CD4-positive, alpha-beta T cell (primary cell): ENCODE results near the gene FAM135A. TPM values are rescaled to one million over a fixed set of nuclear protein-coding genes. Genes with fewer than 3 reads are reported as not detected.

Source experiments
- ATAC-seq: fragments of 200-7000 bp; cut with Tn5 transposase; one replicate; pipeline ENCODE4 v1.10.0; 2022; ENCODE audit warnings: mild to moderate bottlenecking; ENCODE audit not compliant: poor library complexity
- CTCF ChIA-PET: fragments of 350-600 bp; sonication (Branson Sonifier 250); formaldehyde crosslinking; loops from one replicate; lab custom pipeline; 2021; ENCODE audit warnings: antibody characterized with exemption, inconsistent platforms; lab: Charles Lee
- POLR2A ChIA-PET: fragments of 350-600 bp; sonication (Branson Sonifier 250); formaldehyde crosslinking; loops from one replicate; lab custom pipeline; 2021; ENCODE audit warnings: antibody characterized with exemption, inconsistent platforms; lab: Charles Lee
- DNase-seq, 14 experiments: peaks; one replicate each; pipeline ENCODE4 v3.0.0-alpha.2; 2013 to 2020; ENCODE audit warnings: mixed read lengths in 2 of 14
- H3K27ac ChIP-seq, 2 donors: one replicate each; pipeline versions ENCODE4 v1.5.1 to v1.7.0; 2013; ENCODE audit warnings: low read length in 2 of 2, low read depth in 1 of 2, mild to moderate bottlenecking in 1 of 2
- H3K27me3 ChIP-seq, 2 experiments: 1 replicate in 1 of 2; 2 replicates in 1 of 2; pipeline versions ENCODE4 v1.6.1 to v1.7.0; 2013; ENCODE audit warnings: low read length in 2 of 2, control low read depth in 1 of 2, mild to moderate bottlenecking in 1 of 2, moderate library complexity in 1 of 2; ENCODE audit not compliant: insufficient read depth in 2 of 2, control insufficient read depth in 1 of 2
- H3K36me3 ChIP-seq: one replicate; pipeline ENCODE4 v1.6.1; 2013; ENCODE audit warnings: low read length, control low read depth; ENCODE audit not compliant: insufficient read depth
- H3K4me1 ChIP-seq: one replicate; pipeline ENCODE4 v1.6.1; 2013; ENCODE audit warnings: low read length, control low read depth; ENCODE audit not compliant: insufficient read depth
- H3K4me3 ChIP-seq: one replicate; pipeline ENCODE4 v1.5.1; 2013; ENCODE audit warnings: mild to moderate bottlenecking, low read length, moderate library complexity
- H3K9me3 ChIP-seq, 2 experiments: 1 replicate in 1 of 2; 2 replicates in 1 of 2; pipeline versions ENCODE4 v1.6.1 to v1.7.0; 2013; ENCODE audit warnings: low read length in 2 of 2, mild to moderate bottlenecking in 2 of 2, control low read depth in 1 of 2, moderate library complexity in 1 of 2; ENCODE audit not compliant: control insufficient read depth in 1 of 2, insufficient read depth in 1 of 2
- H3K27ac Mint-ChIP-seq: one replicate; pipeline ENCODE4 v1.8.0; 2020; ENCODE audit warnings: mixed read lengths
- H3K27me3 Mint-ChIP-seq: one replicate; pipeline ENCODE4 v1.8.0; 2021; ENCODE audit warnings: mixed read lengths
- H3K36me3 Mint-ChIP-seq: one replicate; pipeline ENCODE4 v1.8.0; 2021; ENCODE audit warnings: low read depth, mixed read lengths
- H3K4me1 Mint-ChIP-seq: one replicate; pipeline ENCODE4 v1.8.0; 2021; ENCODE audit warnings: low read depth, mixed read lengths
- H3K4me3 Mint-ChIP-seq: one replicate; pipeline ENCODE4 v1.8.0; 2020; ENCODE audit warnings: mild to moderate bottlenecking, mixed read lengths
- H3K9me3 Mint-ChIP-seq: one replicate; pipeline ENCODE4 v1.8.0; 2020; ENCODE audit warnings: mixed read lengths
- intact Hi-C, 2 experiments: fragments of 100-400 bp; cut with DNase I in 1 of 2; cut with micrococcal nuclease in 1 of 2; formaldehyde crosslinking; loops; one replicate each; pipeline versions ENCODE4 v1.15.1 to v1.9.0; 2023 to 2025; cut with DNase I, micrococcal nuclease
- total RNA-seq, 174 experiments: library from RNA in 2 of 174; stranded (reverse) in 2 of 174; gene quantifications; one replicate each; pipeline ENCODE4 v1.2.3 and lab custom pipeline; 2021 to 2026
- TF ChIP-seq, protein P1 (sequence below): fragments of 200-600 bp; IDR thresholded peaks from one replicate; pipeline ENCODE4 v1.8.0; 2022; ENCODE audit warnings: antibody characterized with exemption, mild to moderate bottlenecking

FAM135A gene
- total RNA-seq, 2 experiments from 2014 or later: 5.6 to 6.6 TPM

GRCh38 chr6:70396796-70397729 is 16.2 kb upstream of the FAM135A start:
- DNase-seq (peak in 1 of 14 experiments; percentile 20), ATAC-seq (no peak)
- H3K27me3 Mint-ChIP-seq: peaks cover 61% of the 10 kb centered on the region
- no peaks in the 10 kb centered on the region for H3K9me3 Mint-ChIP-seq
- intact Hi-C loops: no loop called here
- H3K27ac ChIP-seq: no peak overlapping the region
- no peaks in the 10 kb centered on the region for H3K4me1 ChIP-seq
- ChIA-PET POLR2A (no interaction called here), CTCF (no interaction called here)
- no peak overlapping the region for H3K4me3 Mint-ChIP-seq
- TF ChIP-seq, protein P1, sequence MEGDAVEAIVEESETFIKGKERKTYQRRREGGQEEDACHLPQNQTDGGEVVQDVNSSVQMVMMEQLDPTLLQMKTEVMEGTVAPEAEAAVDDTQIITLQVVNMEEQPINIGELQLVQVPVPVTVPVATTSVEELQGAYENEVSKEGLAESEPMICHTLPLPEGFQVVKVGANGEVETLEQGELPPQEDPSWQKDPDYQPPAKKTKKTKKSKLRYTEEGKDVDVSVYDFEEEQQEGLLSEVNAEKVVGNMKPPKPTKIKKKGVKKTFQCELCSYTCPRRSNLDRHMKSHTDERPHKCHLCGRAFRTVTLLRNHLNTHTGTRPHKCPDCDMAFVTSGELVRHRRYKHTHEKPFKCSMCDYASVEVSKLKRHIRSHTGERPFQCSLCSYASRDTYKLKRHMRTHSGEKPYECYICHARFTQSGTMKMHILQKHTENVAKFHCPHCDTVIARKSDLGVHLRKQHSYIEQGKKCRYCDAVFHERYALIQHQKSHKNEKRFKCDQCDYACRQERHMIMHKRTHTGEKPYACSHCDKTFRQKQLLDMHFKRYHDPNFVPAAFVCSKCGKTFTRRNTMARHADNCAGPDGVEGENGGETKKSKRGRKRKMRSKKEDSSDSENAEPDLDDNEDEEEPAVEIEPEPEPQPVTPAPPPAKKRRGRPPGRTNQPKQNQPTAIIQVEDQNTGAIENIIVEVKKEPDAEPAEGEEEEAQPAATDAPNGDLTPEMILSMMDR: no peak
- H3K27ac Mint-ChIP-seq: no peak overlapping the region
- no peaks in the 10 kb centered on the region for H3K36me3 Mint-ChIP-seq
- no peaks in the 10 kb centered on the region for H3K36me3 ChIP-seq
- H3K4me1 Mint-ChIP-seq: no peaks in the 10 kb centered on the region
- H3K9me3 ChIP-seq: no peaks in the 10 kb centered on the region
- H3K4me3 ChIP-seq: no peak overlapping the region
- no peaks in the 10 kb centered on the region for H3K27me3 ChIP-seq

GRCh38 chr6:70398783-70399728 is 14.3 kb upstream of the FAM135A start:
- no peak overlapping the region for H3K4me3 Mint-ChIP-seq
- CTCF ChIA-PET: no interaction called here
- Histone ChIP-seq H3K4me3 (no peak overlapping the region), H3K9me3 (no peaks in the 10 kb centered on the region), H3K27me3 (no peaks in the 10 kb centered on the region), H3K27ac (no peak overlapping the region), H3K36me3 (no peaks in the 10 kb centered on the region), H3K4me1 (no peaks in the 10 kb centered on the region)
- H3K27me3 Mint-ChIP-seq: peaks cover 66% of the 10 kb centered on the region
- no peak for DNase-seq
- no peak for ATAC-seq
- no peaks in the 10 kb centered on the region for H3K4me1 Mint-ChIP-seq
- H3K27ac Mint-ChIP-seq: no peak overlapping the region
- TF ChIP-seq, protein P1: no peak
- POLR2A ChIA-PET: no interaction called here
- intact Hi-C loops: no loop called here
- no peaks in the 10 kb centered on the region for H3K9me3 Mint-ChIP-seq
- H3K36me3 Mint-ChIP-seq: no peaks in the 10 kb centered on the region

- ChIA-PET POLR2A (no interaction called here), CTCF (no interaction called here)
Measured at GRCh38 chr6:70404658-70405057, 8.7 kb upstream of the FAM135A start.

More at GRCh38 chr6:70404658-70405057, 8.7 kb upstream of the FAM135A start:
- Histone ChIP-seq H3K36me3 (no peaks in the 10 kb centered on the region), H3K9me3 (no peaks in the 10 kb centered on the region), H3K4me3 (no peak overlapping the region), H3K4me1 (no peaks in the 10 kb centered on the region), H3K27ac (no peak overlapping the region), H3K27me3 (peaks cover 0 to 2% of the 10 kb centered on the region in 2 experiments)
- ATAC-seq: no peak
- H3K27me3 Mint-ChIP-seq: peaks cover 34% of the 10 kb centered on the region
- H3K27ac Mint-ChIP-seq: no peak overlapping the region
- H3K9me3 Mint-ChIP-seq: no peaks in the 10 kb centered on the region
- TF ChIP-seq, protein P1: no peak
- no peaks in the 10 kb centered on the region for H3K36me3 Mint-ChIP-seq
- intact Hi-C loops: no loop called here
- H3K4me3 Mint-ChIP-seq: no peak overlapping the region
- no peak for DNase-seq
- no peaks in the 10 kb centered on the region for H3K4me1 Mint-ChIP-seq
